NCI-H187 (cell line): ENCODE measurements around the gene GATA6.

Experiments
- DNase-seq, 2 experiments: peaks; one replicate each; lab custom pipeline; 2025; lab: John Stamatoyannopoulos, UW

Gene GATA6

DNA sequence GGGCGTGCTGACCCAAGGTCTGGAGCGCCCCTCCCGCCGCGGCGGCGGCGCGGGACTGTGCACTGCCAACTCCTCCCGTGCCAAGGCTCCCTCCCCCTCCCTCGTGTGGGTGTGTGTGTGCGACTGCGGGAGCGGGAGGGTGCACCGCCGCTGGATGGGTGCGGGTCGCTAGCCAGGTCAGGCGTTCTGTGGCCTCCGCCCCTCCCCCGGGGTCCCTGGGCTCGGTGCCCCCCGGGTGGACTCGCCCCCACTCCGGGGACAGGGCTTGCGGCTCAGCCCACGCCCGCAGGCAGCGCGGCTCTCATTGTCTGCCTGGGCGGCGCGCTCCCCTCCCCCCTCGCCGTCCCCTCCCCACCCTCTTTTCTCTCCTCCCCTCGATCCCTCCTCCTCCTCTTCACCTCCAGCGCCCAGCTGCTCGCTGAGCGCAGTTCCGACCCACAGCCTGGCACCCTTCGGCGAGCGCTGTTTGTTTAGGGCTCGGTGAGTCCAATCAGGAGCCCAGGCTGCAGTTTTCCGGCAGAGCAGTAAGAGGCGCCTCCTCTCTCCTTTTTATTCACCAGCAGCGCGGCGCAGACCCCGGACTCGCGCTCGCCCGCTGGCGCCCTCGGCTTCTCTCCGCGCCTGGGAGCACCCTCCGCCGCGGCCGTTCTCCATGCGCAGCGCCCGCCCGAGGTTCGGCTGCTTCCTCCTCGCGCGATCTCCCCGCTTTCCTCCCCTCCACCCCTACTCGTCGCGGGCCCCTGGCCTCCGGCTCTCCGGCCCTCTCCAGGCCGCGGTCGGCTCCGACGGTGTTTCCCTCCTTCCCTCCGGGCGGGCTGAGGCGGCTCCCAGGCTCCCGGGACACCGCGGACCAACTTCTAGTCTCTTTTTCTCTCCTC, at the start of gene GATA6:
Gene GATA6 (plus strand): TSS at position 579 of the 878 bp plus-strand sequence. CDS start 1,556 bp downstream, outside the sequence.
- DNase-seq, result no peak

DNA sequence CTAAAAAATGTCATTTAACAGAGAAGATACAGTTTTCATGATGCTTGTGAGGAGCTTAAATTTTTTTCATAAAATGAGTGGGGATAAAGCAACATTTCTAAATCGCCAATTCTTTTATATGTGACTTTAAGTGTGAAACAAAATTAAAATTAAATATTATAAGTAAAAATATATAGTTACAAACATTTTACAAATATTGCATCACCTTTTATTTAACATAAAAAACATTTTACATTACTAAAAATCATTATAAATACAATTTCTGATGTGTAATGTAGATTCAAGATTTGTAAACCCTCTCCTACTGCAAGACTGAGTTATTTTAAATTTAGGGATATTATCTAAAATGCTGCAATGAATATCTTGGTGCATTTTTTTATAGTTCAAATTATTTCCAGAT, 44.4 kb upstream of the GATA6 start:
- DNase-seq, result no peak

DNA sequence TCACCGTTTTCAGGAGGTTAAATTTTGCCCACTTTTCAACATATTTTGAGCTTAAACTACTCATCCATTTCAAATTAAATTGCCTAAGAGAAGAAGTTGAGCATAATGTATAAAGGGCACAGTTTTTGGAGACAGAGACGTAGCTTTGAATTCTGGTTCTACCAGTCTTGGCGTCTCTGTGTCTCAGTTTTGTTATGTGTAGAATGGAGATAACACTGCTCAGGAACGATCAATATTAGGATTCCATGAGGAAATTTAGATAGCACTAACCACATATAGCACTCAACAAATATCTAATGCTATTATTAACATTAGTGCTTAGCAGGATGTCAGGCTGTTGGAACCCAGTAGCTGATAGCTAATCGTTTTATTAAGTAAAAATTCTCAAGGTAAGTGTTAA, 40.4 kb upstream of the GATA6 start:
- no peak for DNase-seq

DNA sequence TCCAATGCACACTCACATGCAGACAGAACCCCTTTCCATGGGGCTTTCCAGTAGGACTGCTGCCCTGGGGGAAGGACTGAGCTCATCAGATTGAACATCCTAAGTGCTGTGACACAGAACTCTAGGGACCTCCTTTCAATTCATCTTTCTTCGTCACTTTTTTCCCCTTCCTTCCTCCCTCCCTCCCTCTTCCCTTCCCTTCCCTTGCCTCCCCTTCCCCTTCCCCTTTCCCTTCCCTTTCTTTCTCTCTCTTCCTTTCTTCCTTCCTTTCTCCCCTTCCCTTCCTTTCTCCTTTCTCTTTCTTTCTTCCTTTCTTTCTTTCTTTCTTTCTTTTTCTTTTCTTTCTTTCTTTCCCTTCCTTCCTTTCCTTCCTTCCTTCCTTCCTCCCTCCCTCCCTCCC, 39.6 kb upstream of the GATA6 start:
- DNase-seq, result no peak

- DNase-seq, result no peak
Measured at GRCh38 chr18:22132258-22132657, 37.1 kb upstream of the GATA6 start.

- DNase-seq, result no peak
Measured at GRCh38 chr18:22132763-22133162, 36.6 kb upstream of the GATA6 start.

- DNase-seq, result no peak
Measured at GRCh38 chr18:22136395-22136794, 33.0 kb upstream of the GATA6 start.

GRCh38 chr18:22141211-22141610, 28.2 kb upstream of the GATA6 start:
- DNase-seq, result no peak

DNA sequence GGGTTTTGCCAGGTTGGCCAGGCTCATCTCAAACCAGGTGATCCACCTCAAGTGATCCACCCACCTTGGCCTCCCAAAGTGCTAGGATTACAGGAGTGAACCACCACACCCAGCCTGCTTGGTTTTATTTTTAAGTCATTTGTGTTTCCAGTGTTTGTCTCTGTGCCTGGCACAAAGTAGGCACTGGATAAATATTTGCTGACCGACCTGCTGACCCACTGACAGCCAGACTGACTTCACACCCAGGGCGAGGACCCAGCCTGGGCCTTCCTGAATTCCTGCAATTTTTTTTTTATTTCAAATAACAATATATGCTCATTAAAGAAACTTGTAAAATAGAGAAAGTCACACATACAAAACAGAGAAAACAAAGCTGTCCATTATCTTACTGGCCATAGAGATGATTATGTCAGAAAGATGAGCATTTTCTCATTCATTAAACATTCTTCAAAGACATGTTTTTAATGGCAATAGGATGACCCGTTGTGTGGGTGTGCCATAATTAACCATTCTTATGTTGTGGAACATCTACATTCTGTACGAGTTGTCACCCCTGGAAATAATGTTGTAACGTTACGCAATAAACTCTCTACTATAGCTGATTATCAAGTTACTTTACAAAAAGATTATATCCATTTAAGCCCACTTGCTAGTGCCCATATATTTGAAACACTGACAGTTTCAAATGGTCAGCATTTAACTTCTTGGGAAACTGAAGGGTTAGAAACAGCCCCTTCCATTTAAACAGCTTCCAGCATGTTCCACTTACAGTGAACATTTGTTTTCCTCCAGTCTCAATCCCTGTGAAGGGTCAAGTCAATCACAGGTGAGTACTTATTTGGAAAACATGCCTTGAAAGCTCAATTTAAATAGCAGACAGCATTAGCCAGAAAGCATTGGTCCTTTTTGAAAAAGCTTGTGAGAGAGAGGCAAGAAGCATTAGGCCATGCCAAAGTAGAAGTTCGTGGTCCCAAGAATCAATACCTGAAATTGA, 25.7 kb upstream of the GATA6 start:
- no peak for DNase-seq

DNA sequence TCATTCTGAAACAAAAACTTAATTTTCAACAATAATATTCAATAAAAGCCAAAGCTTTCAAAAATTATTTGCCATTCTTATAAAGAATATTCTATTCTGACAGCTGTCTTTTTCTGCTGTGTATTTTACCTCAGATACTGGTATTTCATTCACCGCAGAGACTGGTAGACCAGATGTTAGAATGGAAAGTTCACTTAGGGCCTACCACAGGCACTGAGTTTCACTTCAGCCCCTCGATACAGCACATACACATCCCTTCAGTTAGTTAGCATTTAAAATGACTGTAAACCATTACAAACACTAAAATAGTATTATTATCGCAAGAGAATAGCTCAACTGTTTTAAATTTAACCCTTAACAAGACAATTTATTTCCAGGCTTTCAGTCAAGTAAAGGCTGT, 24.2 kb upstream of the GATA6 start:
- no peak for DNase-seq

- no peak for DNase-seq
Measured at GRCh38 chr18:22149710-22150109, 19.7 kb upstream of the GATA6 start.

DNA sequence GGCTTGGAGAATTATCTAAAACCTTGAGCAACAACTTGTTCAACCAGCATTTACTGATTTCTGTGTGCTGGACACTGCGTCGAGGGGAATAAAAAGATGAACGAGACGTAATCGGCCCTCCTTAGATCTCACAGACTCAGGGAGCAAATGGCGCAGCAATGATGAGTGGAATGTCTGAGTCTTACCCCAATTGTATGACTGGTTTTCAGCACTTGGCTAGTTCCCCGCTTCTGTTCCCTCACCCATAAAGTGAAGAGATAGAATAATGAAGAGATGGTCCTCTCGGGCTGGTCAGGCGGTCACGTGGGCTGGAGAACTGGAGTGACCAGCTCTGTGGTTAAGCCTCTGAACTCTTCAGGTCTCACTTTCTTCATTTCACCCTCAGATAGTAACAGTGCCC, 17.3 kb upstream of the GATA6 start:
- no peak for DNase-seq

DNA sequence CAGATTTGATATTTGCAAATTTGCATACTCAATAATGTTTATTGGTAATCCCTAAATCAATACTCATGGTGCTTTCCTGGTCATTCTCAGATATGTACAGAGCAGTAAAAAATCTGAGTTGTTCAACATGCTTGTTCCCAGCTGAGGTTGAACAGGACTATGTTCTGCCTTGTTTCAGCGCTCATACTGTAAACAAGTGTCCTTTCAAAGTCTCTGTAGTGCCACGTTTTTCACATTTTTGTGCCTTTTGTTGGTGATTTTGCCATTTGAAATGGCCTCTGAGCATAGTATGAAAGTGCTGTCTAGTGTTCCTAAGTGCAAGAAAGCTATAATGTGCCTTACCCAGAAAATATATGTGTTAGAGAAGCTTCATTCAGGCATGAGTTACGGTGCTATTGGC, 16.0 kb upstream of the GATA6 start:
- DNase-seq, result no peak

GRCh38 chr18:22155584-22155983, 13.8 kb upstream of the GATA6 start:
- DNase-seq, result no peak

- no peak for DNase-seq
Measured at GRCh38 chr18:22159014-22159413, 10.4 kb upstream of the GATA6 start.

- no peak for DNase-seq
Measured at GRCh38 chr18:22161090-22161489, 8.3 kb upstream of the GATA6 start.

DNA sequence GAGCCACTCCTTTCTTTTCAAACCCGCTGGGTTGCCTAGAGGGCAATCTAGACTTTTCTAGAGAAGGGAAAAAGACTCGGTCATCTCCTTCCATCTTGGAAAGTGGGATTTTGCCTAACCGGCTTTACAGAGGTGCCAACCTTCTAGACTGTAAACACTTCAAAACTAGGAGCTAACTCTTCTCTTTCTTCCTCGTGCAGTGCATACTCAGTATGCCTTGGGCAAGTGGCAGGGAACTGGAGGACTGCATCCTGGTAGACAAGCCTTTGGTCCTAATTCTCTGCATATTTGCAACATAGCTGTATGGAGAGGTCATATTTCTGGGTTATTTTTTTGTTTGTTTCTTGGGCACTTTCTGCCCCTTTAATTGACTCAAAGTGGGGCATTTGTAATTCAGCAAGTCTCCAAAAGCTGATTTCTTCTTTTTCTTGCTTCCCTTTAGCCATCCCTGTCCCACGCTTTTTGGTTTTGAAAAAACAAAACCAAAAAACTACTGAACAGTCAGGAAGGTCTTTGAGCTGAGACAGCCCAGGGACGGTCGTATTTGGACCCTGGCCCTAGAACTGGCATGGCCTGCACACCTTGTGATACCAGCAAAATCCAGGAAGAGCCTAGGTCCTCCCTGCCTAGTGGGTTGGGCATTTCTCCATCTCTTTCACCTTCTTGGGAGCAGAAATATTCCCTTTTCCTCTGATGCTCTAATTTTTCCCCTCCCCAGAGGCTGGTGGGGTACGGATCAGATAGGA, 5.8 kb upstream of the GATA6 start:
- DNase-seq, result no peak

- DNase-seq, result no peak
Measured at GRCh38 chr18:22164337-22165048, 4.9 kb upstream of the GATA6 start.

DNA sequence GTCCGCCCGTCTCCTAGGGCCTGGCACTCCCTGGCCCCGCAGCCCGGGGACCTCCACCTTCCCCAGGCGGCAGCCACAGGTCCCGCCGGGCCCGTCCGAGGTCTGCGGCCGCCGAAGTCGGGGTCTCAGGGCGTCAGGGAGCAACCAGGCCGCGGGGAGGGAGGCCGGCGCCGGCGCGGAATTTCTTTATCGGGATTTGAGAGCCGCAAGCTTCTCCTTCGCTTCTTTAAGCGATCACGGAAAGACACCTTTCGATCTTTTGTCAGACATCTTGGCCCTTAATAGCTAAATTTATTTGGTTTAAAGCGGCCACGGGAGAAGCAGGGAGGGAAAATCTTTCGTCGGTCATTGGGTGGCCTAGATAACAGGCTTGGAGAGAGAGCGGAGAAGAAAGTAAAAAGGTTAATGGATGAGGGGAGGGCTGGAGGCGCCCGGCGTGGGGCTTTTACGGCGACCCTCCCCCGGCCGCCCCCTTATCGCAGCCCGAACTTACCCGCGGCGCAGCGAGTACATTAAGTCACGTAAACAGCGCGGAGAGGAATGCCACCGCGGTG, 4.3 kb upstream of the GATA6 start:
- no peak for DNase-seq

DNA sequence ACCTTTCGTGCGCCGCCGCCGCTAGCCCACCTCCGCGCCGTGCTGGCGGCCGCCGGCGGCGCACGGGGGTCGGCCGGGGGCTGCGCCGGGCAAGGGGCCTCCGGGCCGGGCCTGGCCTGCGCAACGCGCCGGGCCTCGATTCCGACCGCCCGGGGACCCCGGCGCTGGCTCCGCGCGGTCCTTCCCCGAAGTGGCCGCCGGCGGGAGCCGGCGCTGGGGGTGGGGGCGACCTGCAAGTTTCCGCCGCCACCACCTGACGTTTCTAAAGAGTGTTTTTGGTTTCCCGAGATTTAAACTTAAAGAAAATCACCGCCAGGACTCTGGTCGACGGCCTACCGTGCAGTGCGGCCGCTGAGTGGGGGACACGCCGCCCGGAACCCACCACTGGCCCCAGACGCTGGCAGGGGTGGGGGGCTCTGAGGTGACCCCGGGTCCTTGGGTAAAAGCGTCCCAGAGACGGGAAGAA, 3.8 kb upstream of the GATA6 start:
- DNase-seq, result no peak
